Adrenal gland (tissue), 5 donors: ENCODE data around the gene USP40.

ENCODE experiments used
- CTCF ChIP-seq, 6 experiments: fragments of 450-650 bp in 4 of 6; fragments of 200-600 bp in 2 of 6; sonication (generic) in 1 of 6; IDR thresholded peaks; 1 replicate in 5 of 6; 2 replicates in 1 of 6; pipeline versions ENCODE4 v1.5.1 to v1.8.0; 2016 to 2021; ENCODE audit warnings: antibody characterized with exemption in 6 of 6, mild to moderate bottlenecking in 2 of 6, moderate library complexity in 1 of 6
- POLR2A ChIP-seq, 2 donors: fragments of 450-650 bp; IDR thresholded peaks; one replicate each; pipeline ENCODE4 v1.6.1; 2017; ENCODE audit warnings: antibody characterized with exemption in 2 of 2, mild to moderate bottlenecking in 2 of 2, moderate library complexity in 1 of 2
- donor health status: DM: no; HTN: no; CAD: no.

GRCh38 chr2:233457356-233457755, 109.2 kb downstream of the USP40 start:
- no peak for TF ChIP-seq CTCF (IDR thresholded peaks at IDR 0.05)
- no peak for TF ChIP-seq POLR2A (IDR thresholded peaks at IDR 0.05)
